ENCODE data around the gene WDCP.

GRCh38 chr2:24080701-24081100 is 33.5 kb upstream of the WDCP start:
- TF ChIP-seq CTCF (IDR thresholded peaks at IDR 0.05) (no peak), POLR2A (IDR thresholded peaks at IDR 0.05) (no peak)

Measured in body of pancreas (tissue), 4 donors.